GM21515 (cell line): ENCODE results near the gene SART3.

Experiments used
- ATAC-seq: cut with Tn5 transposase; IDR thresholded peaks from one replicate; pipeline ENCODE4 v1.9.1; 2021; ENCODE audit not compliant: unreplicated experiment

Gene SART3

DNA sequence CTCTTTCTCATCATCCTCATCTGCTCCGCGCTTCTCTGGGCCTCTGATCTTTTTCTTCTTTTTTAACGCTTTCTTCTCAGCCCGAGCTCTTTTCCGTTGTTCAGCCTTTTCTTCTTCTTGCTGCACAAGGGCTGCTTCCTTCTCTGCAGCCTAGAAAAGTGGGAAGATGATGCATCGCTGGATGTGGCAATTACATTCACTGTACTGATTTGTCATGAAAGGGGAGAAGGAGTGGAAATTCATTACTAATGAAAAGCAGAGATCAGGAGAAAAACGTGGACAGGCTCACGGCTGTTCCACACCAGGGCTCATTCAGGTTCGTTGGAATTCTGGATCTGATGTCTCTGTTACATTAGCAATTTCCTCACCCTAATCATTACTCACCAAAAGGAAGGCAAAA, 30.8 kb downstream of the SART3 start:
- ATAC-seq = no peak

- no peak for ATAC-seq
Measured at GRCh38 chr12:108527166-108527496, 33.8 kb downstream of the SART3 start.

- ATAC-seq = no peak
Measured at GRCh38 chr12:108526482-108527165, 34.3 kb downstream of the SART3 start.

DNA sequence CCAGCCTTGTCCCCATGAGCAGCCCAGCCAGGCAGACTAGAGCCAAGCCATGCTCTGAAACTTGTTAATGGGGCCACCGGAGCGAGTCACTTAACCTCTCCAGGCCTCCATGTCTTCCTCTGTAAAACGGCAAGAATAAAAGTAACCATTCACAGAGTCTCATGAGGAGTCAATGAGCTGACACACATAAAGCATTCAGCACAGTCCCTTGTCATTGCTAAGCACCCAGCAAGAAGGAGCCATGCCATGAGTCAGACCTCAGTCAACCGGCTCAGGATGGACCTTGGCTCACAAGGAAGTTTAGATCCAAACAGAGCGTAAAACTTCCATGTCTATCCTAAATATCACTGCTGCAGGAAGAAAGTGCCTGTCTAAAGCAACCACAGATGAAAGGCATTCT, 35.3 kb downstream of the SART3 start:
- no peak for ATAC-seq

DNA sequence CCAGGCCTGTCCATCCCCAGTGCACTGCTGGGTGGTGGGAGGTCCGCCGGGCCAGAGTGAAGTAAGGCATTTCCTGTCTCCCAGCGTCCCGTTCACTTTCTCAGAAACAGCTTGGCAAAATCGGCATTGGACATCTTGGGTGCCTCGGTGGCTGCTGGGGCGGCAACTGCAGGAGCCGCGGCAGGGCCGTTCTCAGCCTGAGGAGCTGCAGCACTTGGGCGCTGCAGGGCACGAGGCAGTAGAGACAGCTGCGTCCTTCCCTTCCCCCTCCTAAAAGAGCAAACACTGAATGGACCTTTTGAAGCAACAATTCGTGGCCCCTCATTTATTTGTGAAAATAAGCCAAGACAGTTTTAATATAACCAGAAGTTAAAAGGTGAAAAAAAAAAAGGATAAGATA, 37.6 kb downstream of the SART3 start:
- ATAC-seq = no peak

- no peak for ATAC-seq
Measured at GRCh38 chr12:108519558-108519957, 41.4 kb downstream of the SART3 start.

GRCh38 chr12:108518716-108519496, 42.1 kb downstream of the SART3 start:
- ATAC-seq = no peak

DNA sequence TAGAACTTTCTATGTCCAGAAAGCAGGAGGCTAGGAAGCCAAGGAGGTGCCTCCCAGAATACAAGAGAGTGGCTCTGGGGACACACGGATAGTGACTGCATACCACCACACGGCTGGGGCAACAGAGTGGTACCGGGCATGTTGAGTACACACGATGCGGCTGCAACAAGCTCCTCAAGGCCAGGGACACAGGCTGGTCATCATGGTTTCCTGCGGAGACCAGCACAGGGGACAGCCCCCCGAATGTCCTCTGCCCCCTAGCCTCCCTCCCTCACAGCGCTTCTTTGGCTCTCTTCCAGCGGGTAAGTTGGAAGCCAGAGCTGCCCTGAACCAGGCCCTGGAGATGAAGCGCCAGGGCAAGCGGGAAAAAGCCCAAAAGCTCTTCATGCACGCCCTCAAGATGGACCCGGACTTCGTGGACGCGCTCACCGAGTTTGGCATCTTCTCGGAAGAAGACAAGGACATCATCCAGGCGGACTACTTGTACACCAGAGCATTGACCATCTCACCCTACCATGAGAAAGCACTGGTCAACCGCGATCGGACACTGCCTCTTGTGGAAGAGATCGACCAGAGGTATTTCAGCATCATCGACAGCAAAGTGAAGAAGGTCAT, 42.8 kb downstream of the SART3 start:
- ATAC-seq = no peak

GRCh38 chr12:108517288-108518100, 43.5 kb downstream of the SART3 start:
- no peak for ATAC-seq

- no peak for ATAC-seq
Measured at GRCh38 chr12:108516511-108517275, 44.3 kb downstream of the SART3 start.

DNA sequence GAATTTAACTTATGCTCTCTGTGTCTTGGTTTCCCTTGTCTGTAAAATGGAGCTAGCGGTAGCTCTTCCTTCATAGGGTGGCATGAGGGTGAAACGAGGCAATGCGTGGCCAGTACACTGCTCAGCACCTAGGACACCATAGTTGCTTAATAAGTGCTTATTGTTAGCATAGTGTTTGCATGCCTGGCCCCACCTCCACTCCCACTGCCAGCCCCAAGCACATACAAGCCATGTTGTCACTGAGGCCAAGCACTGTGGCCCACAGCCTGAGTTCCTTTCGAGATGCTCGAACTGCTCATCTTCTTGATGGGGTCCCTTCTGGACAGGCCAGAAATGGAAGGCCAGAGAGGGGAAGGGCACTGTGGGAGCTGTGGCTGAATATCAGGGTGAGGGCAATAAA, 45.1 kb downstream of the SART3 start:
- ATAC-seq = no peak

- peak; percentile 85 for ATAC-seq
Measured at GRCh38 chr12:108514973-108515814, 45.8 kb downstream of the SART3 start, which contains the start of gene FICD. Gene FICD, plus strand, starts transcription at chr12:108515277. Its CDS starts 1,696 bp downstream, at chr12:108516973.

GRCh38 chr12:108514468-108514972, 46.5 kb downstream of the SART3 start:
- ATAC-seq = no peak

DNA sequence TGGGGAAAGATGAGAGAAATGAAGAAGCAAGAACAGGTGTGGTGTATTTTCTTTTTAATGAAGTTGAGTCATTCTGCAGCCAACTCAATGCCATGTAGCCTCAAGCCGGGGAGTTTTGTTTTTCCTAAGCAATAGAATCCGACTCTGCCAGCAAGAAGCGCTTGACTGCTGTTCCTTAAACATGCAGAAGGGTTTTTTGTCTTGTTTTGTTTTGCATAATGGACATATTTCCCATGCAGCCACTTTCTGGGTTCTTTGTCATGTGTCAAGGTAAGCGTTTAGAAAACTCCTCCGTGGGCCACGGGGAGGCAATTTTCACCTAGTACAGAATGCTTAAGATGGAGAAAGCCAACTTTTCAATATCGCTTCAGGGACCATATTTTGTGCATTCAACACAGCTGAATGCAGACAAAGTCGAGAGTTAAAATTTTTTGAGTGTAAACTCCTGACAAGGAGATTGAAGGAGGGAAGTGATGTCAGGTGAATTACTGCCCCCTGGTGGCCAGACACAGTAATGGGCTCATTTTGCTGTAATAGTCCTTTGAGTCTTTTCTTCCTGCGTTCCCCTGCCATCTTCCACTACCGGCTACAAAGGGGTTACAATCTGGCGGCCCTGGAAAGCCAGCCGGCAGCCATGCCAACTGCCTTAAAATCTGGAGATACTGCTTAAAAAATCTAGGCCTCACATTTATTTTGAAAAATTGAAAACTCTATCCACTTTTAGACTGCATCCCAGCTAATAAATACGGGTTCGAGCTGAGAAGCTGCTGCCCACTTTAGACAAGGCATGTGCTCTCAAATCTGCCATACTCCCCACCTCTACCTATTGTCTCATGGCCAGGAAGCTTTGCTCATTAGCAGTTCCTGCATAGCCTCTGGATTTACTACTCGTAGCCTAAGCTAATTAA, 49.1 kb downstream of the SART3 start:
- no peak for ATAC-seq

GRCh38 chr12:108510836-108511235, 50.1 kb downstream of the SART3 start:
- ATAC-seq = no peak

DNA sequence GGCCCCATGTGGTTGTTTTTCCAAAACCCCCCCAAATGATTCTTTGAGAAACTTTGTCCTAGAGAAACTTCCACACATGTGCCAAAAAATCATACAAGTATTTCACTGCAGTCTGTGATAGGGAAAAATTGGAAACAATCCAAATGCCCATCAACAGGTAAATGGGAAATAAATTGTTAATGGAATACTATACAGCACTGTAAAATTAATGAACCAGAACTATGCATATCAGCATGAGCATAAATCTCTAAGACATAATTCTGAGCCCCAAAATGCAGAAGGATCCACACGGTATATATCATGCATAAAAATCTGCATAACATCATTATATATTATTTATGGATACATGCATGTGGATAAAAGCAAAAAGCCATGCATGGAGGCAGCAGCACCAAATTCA, 51.2 kb downstream of the SART3 start:
- no peak for ATAC-seq

GRCh38 chr12:108507971-108508642, 52.9 kb downstream of the SART3 start:
- ATAC-seq = no peak

DNA sequence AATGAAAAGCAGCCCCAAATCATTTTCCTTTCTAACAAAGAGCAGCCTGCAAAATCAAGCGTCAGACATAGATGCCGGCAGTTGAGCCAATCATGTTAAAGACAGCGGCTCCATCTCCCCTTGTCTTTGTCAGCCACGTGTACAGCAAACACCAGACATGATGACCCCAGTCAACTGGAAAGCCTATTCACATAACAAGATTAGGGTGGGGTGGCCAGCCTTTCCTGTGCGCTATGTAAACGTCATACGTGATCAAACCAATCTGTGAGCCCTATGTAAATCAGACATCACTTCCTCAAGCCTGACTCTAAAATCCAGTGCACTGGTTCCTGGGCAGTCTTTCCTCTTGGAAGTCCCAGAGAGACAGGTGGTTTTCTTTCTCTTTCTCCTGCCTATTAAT, 55.8 kb downstream of the SART3 start:
- ATAC-seq = no peak
